IMR-90 (cell line): Measurements from ENCODE around the gene ZMYND11. TPM values are rescaled to one million over a fixed set of nuclear protein-coding genes. Genes with fewer than 3 reads are reported as not detected.

Source experiments
- ATAC-seq: fragments of 200-7000 bp; cut with Tn5 transposase; 2 replicates; pipeline ENCODE4 v1.9.1; 2020; ENCODE audit warnings: low read depth, mild to moderate bottlenecking, moderate library complexity
- BruUV-seq: library from RNA; stranded (reverse); fragments of 400-500 nt; replicated peaks from 2 replicates; lab custom pipeline; 2021; lab: Mats Ljungman, UMichigan
- CTCF ChIA-PET: fragments of 300-600 bp; formaldehyde crosslinking; extraction: SDS; loops from one replicate; lab custom pipeline; 2021; ENCODE audit warnings: antibody characterized with exemption; lab: Yijun Ruan, JAX
- POLR2A ChIA-PET: fragments of 300-600 bp; sonication (Branson Sonifier 250); formaldehyde crosslinking; loops from one replicate; lab custom pipeline; 2022; ENCODE audit warnings: antibody characterized with exemption; ENCODE audit not compliant: unreplicated experiment; lab: Charles Lee
- DNase-seq: peaks from one replicate; pipeline ENCODE4 v3.0.0; 2013
- H2AFZ ChIP-seq: replicated peaks from 2 replicates; pipeline ENCODE3; 2013; ENCODE audit warnings: low read length, mild to moderate bottlenecking; ENCODE audit not compliant: poor library complexity
- H2AK5ac ChIP-seq: 2 replicates; pipeline ENCODE4 v1.6.1; 2013; ENCODE audit warnings: low read depth, low read length, inconsistent platforms
- H2AK9ac ChIP-seq: replicated peaks from 2 replicates; pipeline ENCODE3; 2013; ENCODE audit warnings: mild to moderate bottlenecking, low read depth, low read length, moderate library complexity; ENCODE audit not compliant: poor library complexity
- H2BK120ac ChIP-seq: 2 replicates; pipeline ENCODE4 v1.6.1; 2013; ENCODE audit warnings: low read depth, low read length, inconsistent platforms
- H2BK15ac ChIP-seq: 3 replicates; pipeline ENCODE4 v1.6.1; 2013; ENCODE audit warnings: low read depth, low read length, inconsistent platforms
- H2BK20ac ChIP-seq: 2 replicates; pipeline ENCODE4 v1.6.1; 2013; ENCODE audit warnings: low read depth, mild to moderate bottlenecking, inconsistent platforms, low read length, moderate library complexity
- H2BK5ac ChIP-seq: 2 replicates; pipeline ENCODE4 v1.6.1; 2013; ENCODE audit warnings: mild to moderate bottlenecking, low read depth, low read length, inconsistent platforms; ENCODE audit not compliant: poor library complexity, severe bottlenecking
- H3K14ac ChIP-seq: replicated peaks from 2 replicates; pipeline ENCODE4 v1.6.1; 2013; ENCODE audit warnings: low read depth, low read length, inconsistent platforms
- H3K18ac ChIP-seq: 2 replicates; pipeline ENCODE4 v1.6.1; 2013; ENCODE audit warnings: low read depth, low read length, control low read depth
- H3K23ac ChIP-seq: 2 replicates; pipeline ENCODE4 v1.6.1; 2013; ENCODE audit warnings: low read depth, low read length, inconsistent platforms
- H3K27ac ChIP-seq: 2 replicates; pipeline ENCODE4 v1.5.1; 2013; ENCODE audit warnings: mild to moderate bottlenecking, control low read depth, low read length; ENCODE audit not compliant: insufficient read depth
- H3K27me3 ChIP-seq: 2 replicates; pipeline ENCODE4 v1.6.1; 2013; ENCODE audit warnings: low read length; ENCODE audit not compliant: control insufficient read depth, insufficient read depth
- H3K36me3 ChIP-seq: 2 replicates; pipeline ENCODE4 v1.6.1; 2013; ENCODE audit warnings: low read length, mixed read lengths; ENCODE audit not compliant: control insufficient read depth, insufficient read depth
- H3K4ac ChIP-seq: 2 replicates; pipeline ENCODE4 v1.6.1; 2013; ENCODE audit warnings: low read depth, low read length, inconsistent platforms
- H3K4me1 ChIP-seq: 2 replicates; pipeline ENCODE4 v1.6.1; 2013; ENCODE audit warnings: low read length, mixed read lengths; ENCODE audit not compliant: control insufficient read depth, insufficient read depth
- H3K4me2 ChIP-seq: 2 replicates; pipeline ENCODE4 v1.6.1; 2013; ENCODE audit warnings: low read depth, mild to moderate bottlenecking, control low read depth, low read length, moderate library complexity
- H3K4me3 ChIP-seq: 2 replicates; pipeline ENCODE4 v1.5.1; 2013; ENCODE audit warnings: low read depth, mild to moderate bottlenecking, control low read depth, low read length, moderate library complexity; ENCODE audit not compliant: insufficient read depth
- H3K56ac ChIP-seq: 2 replicates; pipeline ENCODE4 v1.6.1; 2013; ENCODE audit warnings: low read length, inconsistent platforms; ENCODE audit not compliant: insufficient read depth; ENCODE audit errors: extremely low read depth
- H3K79me1 ChIP-seq, 2 experiments: 2 replicates each; pipeline ENCODE4 v1.6.1; 2013; ENCODE audit warnings: low read length in 2 of 2, inconsistent platforms in 1 of 2, low read depth in 1 of 2
- H3K9ac ChIP-seq: 2 replicates; pipeline ENCODE4 v1.6.1; 2013; ENCODE audit warnings: low read depth, low read length, control low read depth
- H3K9me1 ChIP-seq: 2 replicates; pipeline ENCODE4 v1.6.1; 2013; ENCODE audit warnings: low read length, inconsistent platforms; ENCODE audit not compliant: insufficient read depth
- H3K9me3 ChIP-seq: 2 replicates; pipeline ENCODE4 v1.6.1; 2013; ENCODE audit warnings: low read length; ENCODE audit not compliant: control insufficient read depth, insufficient read depth
- H4K20me1 ChIP-seq: 2 replicates; pipeline ENCODE4 v1.6.1; 2013; ENCODE audit warnings: low read length, inconsistent platforms; ENCODE audit not compliant: insufficient read depth
- H4K5ac ChIP-seq: 2 replicates; pipeline ENCODE4 v1.6.1; 2013; ENCODE audit warnings: mild to moderate bottlenecking, low read depth, low read length, control low read depth
- H4K8ac ChIP-seq, 2 experiments: 2 replicates each; pipeline ENCODE4 v1.6.1; 2013; ENCODE audit warnings: low read depth in 2 of 2, low read length in 2 of 2, control low read depth in 1 of 2, inconsistent platforms in 1 of 2
- H4K91ac ChIP-seq: 2 replicates; pipeline ENCODE4 v1.6.1; 2013; ENCODE audit warnings: low read depth, low read length, inconsistent platforms; ENCODE audit not compliant: insufficient read depth
- CEBPB ChIP-seq: IDR thresholded peaks from 2 replicates; pipeline ENCODE4 v1.6.1; 2012; ENCODE audit warnings: low read depth, low read length, improper control_type of control experiment
- CTCF ChIP-seq: conservative IDR thresholded peaks from 2 replicates; pipeline ENCODE4 v1.5.1; 2012; ENCODE audit warnings: mild to moderate bottlenecking, low read depth, low read length, improper control_type of control experiment
- FOS ChIP-seq: fragments of 150-350 bp; IDR thresholded peaks from 2 replicates; pipeline ENCODE4 v1.6.1; 2016; ENCODE audit warnings: low read depth, low read length
- MAFK ChIP-seq: IDR thresholded peaks from 2 replicates; pipeline ENCODE4 v1.6.1; 2012; ENCODE audit warnings: low read depth, low read length, improper control_type of control experiment
- MAZ ChIP-seq: IDR thresholded peaks from 2 replicates; pipeline ENCODE4 v1.6.1; 2012; ENCODE audit warnings: low read depth, mild to moderate bottlenecking, low read length, improper control_type of control experiment, moderate library complexity, borderline replicate concordance
- MXI1 ChIP-seq: IDR thresholded peaks from 2 replicates; pipeline ENCODE4 v1.6.1; 2012; ENCODE audit warnings: low read depth, mild to moderate bottlenecking, low read length, moderate library complexity, borderline replicate concordance
- NFE2L2 ChIP-seq: fragments of 150-350 bp; IDR thresholded peaks from 2 replicates; pipeline ENCODE4 v1.6.1; 2016; ENCODE audit warnings: low read depth, mild to moderate bottlenecking, low read length
- POLR2A ChIP-seq: IDR thresholded peaks from 2 replicates; pipeline ENCODE4 v1.6.1; 2012; ENCODE audit warnings: mild to moderate bottlenecking, low read depth, low read length
- RAD21 ChIP-seq: IDR thresholded peaks from 2 replicates; pipeline ENCODE4 v1.6.1; 2012; ENCODE audit warnings: low read length, improper control_type of control experiment
- RCOR1 ChIP-seq: IDR thresholded peaks from 2 replicates; pipeline ENCODE4 v1.6.1; 2012; ENCODE audit warnings: mild to moderate bottlenecking, low read length, improper control_type of control experiment; ENCODE audit not compliant: insufficient replicate concordance
- RFX5 ChIP-seq: IDR thresholded peaks from 2 replicates; pipeline ENCODE4 v1.8.0; 2012; ENCODE audit warnings: low read depth, mild to moderate bottlenecking, low read length, moderate library complexity
- SMC3 ChIP-seq: fragments of 150-350 bp; IDR thresholded peaks from 2 replicates; pipeline ENCODE4 v1.6.1; 2016; ENCODE audit warnings: low read depth, mild to moderate bottlenecking, antibody characterized with exemption, low read length, moderate library complexity
- USF2 ChIP-seq: fragments of 150-350 bp; IDR thresholded peaks from 2 replicates; pipeline ENCODE4 v1.6.1; 2017; ENCODE audit warnings: mild to moderate bottlenecking, antibody characterized with exemption, low read length, low read depth
- WGBS, 2 experiments: methylation state at CpG; one replicate each; pipeline versions ENCODE4 v1.1.5 to v1.1.7; 2013; ENCODE audit warnings: missing lambda C conversion rate in 2 of 2; ENCODE audit not compliant: insufficient read length in 1 of 2; ENCODE audit errors: extremely low coverage in 2 of 2; 5-methylcytosine and 5-hydroxymethylcytosine counted together
- dilution Hi-C: fragments of 300-500 bp; cut with HindIII; formaldehyde crosslinking; loops from one replicate; pipeline ENCODE4 v1.14.3; 2018; ENCODE audit warnings: low sequenced_read_pairs; ENCODE audit not compliant: unreplicated experiment
- in situ Hi-C: fragments of 300-500 bp; cut with MboI; formaldehyde crosslinking; loops from 3 replicates; pipeline ENCODE4 v1.14.3; 2019; ENCODE audit warnings: low sequenced_read_pairs, inconsistent platforms, mixed read lengths
- intact Hi-C: fragments of 100-400 bp; cut with micrococcal nuclease; formaldehyde crosslinking; loops from 2 replicates; pipeline ENCODE4 v1.10.0; 2022
- polyA plus RNA-seq, 3 experiments: library from polyadenylated mRNA; depleted of rRNA; stranded (reverse); fragments of >200 nt; gene quantifications; 2 replicates each; pipeline ENCODE4 v1.2.3, GENCODE V29; 2012; ENCODE audit warnings: low replicate concordance in 1 of 3
- total RNA-seq: library from RNA; depleted of rRNA; stranded (reverse); fragments of >200 nt; gene quantifications from 2 replicates; pipeline ENCODE4 v1.2.3, GENCODE V29; 2012
- TF ChIP-seq, protein P1 (sequence below): fragments of 150-350 bp; IDR thresholded peaks from 2 replicates; pipeline ENCODE4 v1.6.1; 2016; ENCODE audit warnings: low read depth, mild to moderate bottlenecking, low read length, moderate library complexity, borderline replicate concordance

The ZMYND11 gene
- total and polyA plus RNA-seq, 2 of the 4 experiments (the other 2 are of a cell fraction): 39.5 to 72.2 TPM

DNA sequence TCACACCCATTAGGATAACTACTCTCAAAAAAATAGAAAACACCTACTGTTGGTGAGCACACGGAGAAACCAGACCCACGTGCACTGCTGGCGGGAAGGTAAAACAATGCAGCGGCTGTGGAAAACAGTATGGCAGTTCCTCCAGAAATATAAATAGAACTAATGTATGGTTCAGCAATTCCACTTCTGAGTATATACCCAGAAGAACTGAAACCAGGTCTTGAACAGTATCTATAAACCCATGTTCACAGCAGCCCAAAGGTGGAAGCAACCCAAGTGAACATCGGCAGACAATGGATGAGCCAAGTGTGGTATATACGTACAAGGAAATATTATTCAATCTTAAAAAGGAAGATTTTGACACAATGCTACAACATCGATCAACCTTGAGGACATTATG lies 164.7 kb downstream of the ZMYND11 start:
- H3K36me3 ChIP-seq: peaks cover 22% of the 10 kb centered on the region
- in situ Hi-C loops (no loop called here), dilution Hi-C loops (no loop called here), intact Hi-C loops (no loop called here)
- no peak overlapping the region for H3K27ac ChIP-seq
- peaks cover 9% of the 10 kb centered on the region for H3K4me1 ChIP-seq
- peaks cover 7 to 39% of the 10 kb centered on the region in 2 experiments; a peak in 3 of 4 replicates for H3K79me1 ChIP-seq
- H3K23ac ChIP-seq: no peak overlapping the region
- H2AFZ ChIP-seq: no peak overlapping the region
- no peak overlapping the region for H2BK5ac ChIP-seq
- H3K4ac ChIP-seq: no peak overlapping the region
- no peaks in the 10 kb centered on the region for H3K27me3 ChIP-seq
- no peak overlapping the region for H2BK120ac ChIP-seq
- no CpG with 5 or more reads among the region's 7 CpGs for WGBS, 2 experiments
- CTCF ChIA-PET: no interaction called here
- H3K56ac ChIP-seq: no peak overlapping the region
- no peak overlapping the region for H2BK20ac ChIP-seq
- peaks cover 23% of the 10 kb centered on the region for H3K9me1 ChIP-seq
- H4K91ac ChIP-seq: no peak overlapping the region
- H3K18ac ChIP-seq: no peak overlapping the region
- no TSS peak for BruUV-seq
- H4K5ac ChIP-seq: no peak overlapping the region
- TF ChIP-seq MAFK (no peak), RAD21 (no peak), USF2 (no peak), RFX5 (no peak), CTCF (no peak), MAZ (no peak), CEBPB (no peak), SMC3 (no peak), RCOR1 (no peak), MXI1 (no peak), POLR2A (no peak), FOS (no peak), NFE2L2 (no peak)
- TF ChIP-seq, protein P1, sequence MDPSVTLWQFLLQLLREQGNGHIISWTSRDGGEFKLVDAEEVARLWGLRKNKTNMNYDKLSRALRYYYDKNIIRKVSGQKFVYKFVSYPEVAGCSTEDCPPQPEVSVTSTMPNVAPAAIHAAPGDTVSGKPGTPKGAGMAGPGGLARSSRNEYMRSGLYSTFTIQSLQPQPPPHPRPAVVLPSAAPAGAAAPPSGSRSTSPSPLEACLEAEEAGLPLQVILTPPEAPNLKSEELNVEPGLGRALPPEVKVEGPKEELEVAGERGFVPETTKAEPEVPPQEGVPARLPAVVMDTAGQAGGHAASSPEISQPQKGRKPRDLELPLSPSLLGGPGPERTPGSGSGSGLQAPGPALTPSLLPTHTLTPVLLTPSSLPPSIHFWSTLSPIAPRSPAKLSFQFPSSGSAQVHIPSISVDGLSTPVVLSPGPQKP: no peak
- no peak overlapping the region for H4K8ac ChIP-seq
- ATAC-seq (no peak), DNase-seq (no peak)
- POLR2A ChIA-PET: no interaction called here
- no peak overlapping the region for H2BK15ac ChIP-seq
- H4K20me1 ChIP-seq: peaks cover 3% of the 10 kb centered on the region; the same call in 1 of the 2 replicates
- H2AK5ac ChIP-seq: no peak overlapping the region
- no peak overlapping the region for H3K4me3 ChIP-seq
- no peak overlapping the region for H2AK9ac ChIP-seq
- H3K9me3 ChIP-seq: no peaks in the 10 kb centered on the region
- H3K4me2 ChIP-seq: no peak overlapping the region
- H3K9ac ChIP-seq: no peak overlapping the region
- no peak overlapping the region for H3K14ac ChIP-seq
